GM12878 (cell line): ENCODE results near the gene SNX7. TPM values are rescaled to one million over a fixed set of nuclear protein-coding genes. Genes with fewer than 3 reads are reported as not detected.

Source experiments
- ATAC-seq: fragments of 200-7000 bp; cut with Tn5 transposase; 3 replicates; pipeline ENCODE4 v1.9.1; 2020; ENCODE audit warnings: mild to moderate bottlenecking, moderate library complexity
- BruUV-seq: library from RNA; stranded (reverse); fragments of 400-500 nt; replicated peaks from 2 replicates; lab custom pipeline; 2021; lab: Mats Ljungman, UMichigan
- CTCF ChIA-PET: fragments of 300-600 bp; sonication (Branson Sonifier 250); formaldehyde crosslinking; extraction: SDS; loops from one replicate; lab custom pipeline; 2021; ENCODE audit warnings: inconsistent platforms; lab: Yijun Ruan, JAX
- POLR2A ChIA-PET: fragments of 350-600 bp; formaldehyde crosslinking; extraction: SDS; loops from one replicate; lab custom pipeline; 2021; ENCODE audit warnings: inconsistent platforms; lab: Charles Lee
- RAD21 ChIA-PET: fragments of 300-600 bp; sonication (Branson Sonifier 250); formaldehyde crosslinking; loops from one replicate; lab custom pipeline; 2023; ENCODE audit warnings: antibody characterized with exemption; ENCODE audit not compliant: unreplicated experiment; lab: Charles Lee
- SMC1A ChIA-PET: fragments of 300-600 bp; sonication (Branson Sonifier 250); formaldehyde crosslinking; loops from one replicate; lab custom pipeline; 2023; ENCODE audit not compliant: unreplicated experiment, uncharacterized antibody; lab: Charles Lee
- DNase-seq: peaks from one replicate; pipeline ENCODE4 v3.0.0-alpha.2; 2011; ENCODE audit warnings: low read depth, low spot score
- FAIRE-seq: peaks from 3 replicates; lab custom pipeline; 2011; peaks lifted over from hg19 to GRCh38; lab: Jason Lieb, UNC
- H2AFZ ChIP-seq: 2 replicates; pipeline ENCODE4 v1.6.0; 2011; ENCODE audit warnings: low read depth, low read length, control low read depth; ENCODE audit not compliant: control insufficient read depth
- H3K27ac ChIP-seq: 2 replicates; pipeline ENCODE4 v1.5.1; 2011; ENCODE audit warnings: control low read depth; ENCODE audit not compliant: control insufficient read depth, insufficient read depth
- H3K27me3 ChIP-seq, 2 experiments: replicated peaks in 1 of 2; 2 replicates each; pipeline versions ENCODE4 v1.6.0 to v1.6.1; 2011; ENCODE audit warnings: low read length in 1 of 2; ENCODE audit not compliant: control insufficient read depth in 2 of 2, insufficient read depth in 2 of 2
- H3K36me3 ChIP-seq, 2 experiments: 2 replicates each; pipeline ENCODE4 v1.5.1; 2011; ENCODE audit warnings: low read length in 1 of 2; ENCODE audit not compliant: control insufficient read depth in 2 of 2, insufficient read depth in 2 of 2
- H3K4me1 ChIP-seq: 2 replicates; pipeline ENCODE4 v1.6.1; 2011; ENCODE audit warnings: mild to moderate bottlenecking, low read length, moderate library complexity, mixed read lengths; ENCODE audit not compliant: control insufficient read depth, insufficient read depth
- H3K4me2 ChIP-seq: 2 replicates; pipeline ENCODE4 v1.6.0; 2011; ENCODE audit warnings: control low read depth; ENCODE audit not compliant: control insufficient read depth, insufficient read depth
- H3K4me3 ChIP-seq: fragments of 200-600 bp; sonication (generic); 2 replicates; pipeline ENCODE4 v1.5.1; 2016
- H3K79me2 ChIP-seq: 2 replicates; pipeline ENCODE4 v1.6.0; 2011; ENCODE audit warnings: low read length; ENCODE audit not compliant: control insufficient read depth, insufficient read depth
- H3K9ac ChIP-seq: 2 replicates; pipeline ENCODE4 v1.8.0; 2011; ENCODE audit warnings: low read length, control low read depth, mixed read lengths; ENCODE audit not compliant: control insufficient read depth, insufficient read depth
- H3K9me3 ChIP-seq: replicated peaks from 3 replicates; pipeline ENCODE4 v1.5.1; 2011; ENCODE audit warnings: mild to moderate bottlenecking, low read length; ENCODE audit not compliant: control insufficient read depth, insufficient read depth
- H4K20me1 ChIP-seq: 2 replicates; pipeline ENCODE4 v1.6.0; 2011; ENCODE audit not compliant: control insufficient read depth, insufficient read depth
- BHLHE40 ChIP-seq, 2 experiments: fragments of 450-650 bp in 1 of 2; IDR thresholded peaks; 2 replicates each; pipeline ENCODE4 v1.6.1; 2011 to 2017; ENCODE audit warnings: low read depth in 2 of 2, borderline replicate concordance in 1 of 2, improper control_type of control experiment in 1 of 2, low read length in 1 of 2, mild to moderate bottlenecking in 1 of 2
- CHD2 ChIP-seq: IDR thresholded peaks from 2 replicates; pipeline ENCODE4 v1.6.1; 2011; ENCODE audit warnings: low read depth, low read length, improper control_type of control experiment, borderline replicate concordance
- E2F8 ChIP-seq: fragments of 450-650 bp; IDR thresholded peaks from 2 replicates; pipeline ENCODE4 v1.6.1; 2018; ENCODE audit warnings: mild to moderate bottlenecking, low read depth, moderate library complexity; ENCODE audit not compliant: partially characterized antibody
- E4F1 ChIP-seq: fragments of 450-650 bp; IDR thresholded peaks from 2 replicates; pipeline ENCODE4 v1.6.1; 2018; ENCODE audit warnings: borderline replicate concordance, mild to moderate bottlenecking; ENCODE audit not compliant: partially characterized antibody
- ESRRA ChIP-seq: IDR thresholded peaks from 2 replicates; pipeline ENCODE4 v1.6.1; 2012; ENCODE audit warnings: mild to moderate bottlenecking, low read length, improper control_type of control experiment
- EZH2 ChIP-seq: IDR thresholded peaks from 2 replicates; pipeline ENCODE4 v1.6.1; 2012; ENCODE audit warnings: low read depth, mild to moderate bottlenecking, control low read depth, inconsistent platforms, low read length, borderline replicate concordance; ENCODE audit not compliant: control insufficient read depth
- JUNB ChIP-seq: IDR thresholded peaks from 2 replicates; pipeline ENCODE4 v1.6.1; 2016; ENCODE audit warnings: antibody characterized with exemption, mild to moderate bottlenecking
- MEF2B ChIP-seq: fragments of 450-650 bp; IDR thresholded peaks from 2 replicates; pipeline ENCODE4 v1.6.1; 2018; ENCODE audit warnings: mild to moderate bottlenecking, moderate library complexity; ENCODE audit not compliant: partially characterized antibody, poor library complexity, severe bottlenecking
- NR2C1 ChIP-seq: fragments of 450-650 bp; IDR thresholded peaks from 2 replicates; pipeline ENCODE4 v1.6.1; 2017; ENCODE audit warnings: antibody characterized with exemption, mild to moderate bottlenecking, moderate library complexity
- NR2C2 ChIP-seq: IDR thresholded peaks from 2 replicates; pipeline ENCODE4 v1.6.1; 2011; ENCODE audit warnings: borderline replicate concordance, low read depth; ENCODE audit not compliant: control insufficient read depth, insufficient read length
- NR2F1 ChIP-seq: fragments of 450-650 bp; conservative IDR thresholded peaks from 2 replicates; pipeline ENCODE4 v1.6.1; 2017; ENCODE audit warnings: mild to moderate bottlenecking
- RELB ChIP-seq: fragments of 450-650 bp; IDR thresholded peaks from 2 replicates; pipeline ENCODE4 v1.6.1; 2017; ENCODE audit warnings: low read depth, mild to moderate bottlenecking, moderate library complexity
- RFX5 ChIP-seq: IDR thresholded peaks from 2 replicates; pipeline ENCODE4 v1.6.1; 2011; ENCODE audit warnings: low read depth, low read length, improper control_type of control experiment
- TCF12 ChIP-seq: IDR thresholded peaks from 2 replicates; pipeline ENCODE4 v1.6.1; 2011; ENCODE audit warnings: low read depth, mild to moderate bottlenecking, low read length
- TCF7 ChIP-seq: IDR thresholded peaks from 2 replicates; pipeline ENCODE4 v1.6.1; 2014; ENCODE audit warnings: antibody characterized with exemption, borderline replicate concordance
- YY1 ChIP-seq: IDR thresholded peaks from 2 replicates; pipeline ENCODE4 v1.6.1; 2011; ENCODE audit warnings: low read depth, mild to moderate bottlenecking, low read length
- WGBS: methylation state at CpG from one replicate; pipeline ENCODE4 v1.1.6; 2016; ENCODE audit warnings: low lambda C conversion rate; ENCODE audit not compliant: insufficient replicate concordance, insufficient coverage; ENCODE audit errors: missing lambda C conversion rate; 5-methylcytosine and 5-hydroxymethylcytosine counted together
- in situ Hi-C: fragments of 300-500 bp; cut with MboI; formaldehyde crosslinking; loops from 9 replicates; pipeline ENCODE4 v1.14.3; 2018; ENCODE audit warnings: mixed read lengths
- intact Hi-C: fragments of 100-400 bp; cut with micrococcal nuclease; formaldehyde crosslinking; loops from one replicate; pipeline ENCODE4 v1.14.2; 2022; ENCODE audit not compliant: unreplicated experiment
- polyA plus RNA-seq, 11 experiments: library from polyadenylated mRNA; depleted of rRNA in 4 of 11; unstranded in 6 of 11; stranded (reverse) in 5 of 11; fragments of >200 nt; fragmentation: Nextera tagmentation in 4 of 11; fragmentation: Illumina TruSeq in 1 of 11; extraction: Ambion mirVana in 4 of 11; extraction: Trizol in 1 of 11; gene quantifications; 1 replicate in 1 of 11; 2 replicates in 10 of 11; pipeline versions ENCODE4 v1.2.1 to v1.2.3, GENCODE V29; 2011 to 2016; ENCODE audit warnings: inconsistent platforms in 2 of 11, missing spikeins in 2 of 11, low read depth in 1 of 11
- total RNA-seq, 4 experiments: library from RNA; depleted of rRNA in 3 of 4; stranded (reverse); fragments of >200 nt in 3 of 4; fragmentation: Illumina TruSeq in 1 of 4; extraction: Trizol in 1 of 4; gene quantifications; 2 replicates each; pipeline versions ENCODE4 v1.2.1 to v1.2.3, GENCODE V29; 2013 to 2021

The SNX7 gene
- total and polyA plus RNA-seq, 10 of the 15 experiments (the other 5 are each of a cell fraction or from before 2014, with no cell fraction given), result 0.23 to 0.82 (median 0.34) TPM

- H3K4me3 ChIP-seq, result no peak overlapping the region
- no peak overlapping the region for H2AFZ ChIP-seq
- H3K4me2 ChIP-seq, result no peak overlapping the region
- no peaks in the 10 kb centered on the region for H3K4me1 ChIP-seq
- ChIA-PET SMC1A (no interaction called here), CTCF (no interaction called here), POLR2A (no interaction called here), RAD21 (no interaction called here)
- DNase-seq, result no peak
- intact Hi-C loops, result loop anchor here (5.0 kb wide), 1 partner anchor 678 kb away; no protein-coding TSS in a partner anchor
- 53% methylated on average over 6 of the region's 6 CpGs for WGBS
- BruUV-seq, result no TSS peak
- H3K36me3 ChIP-seq, result no peaks in the 10 kb centered on the region
- FAIRE-seq, result no peak
- no peaks in the 10 kb centered on the region for H4K20me1 ChIP-seq
- ATAC-seq, result no peak
- TF ChIP-seq E2F8 (no peak), JUNB (no peak), NR2C1 (no peak), BHLHE40 (IDR thresholded peaks at IDR 0.05; ENCODE audit: borderline replicate concordance in 1 of 2, low read depth in 2 of 2, low read length in 1 of 2) (no peak), TCF7 (no peak), ESRRA (no peak), TCF12 (no peak), YY1 (no peak), RELB (no peak), MEF2B (no peak), RFX5 (no peak), NR2F1 (no peak), E4F1 (no peak), NR2C2 (no peak), CHD2 (no peak), EZH2 (no peak)
- H3K27me3 ChIP-seq, result no peaks in the 10 kb centered on the region
- no peaks in the 10 kb centered on the region; the same call in 2 of the 3 replicates for H3K9me3 ChIP-seq
- H3K79me2 ChIP-seq, result no peaks in the 10 kb centered on the region
- H3K9ac ChIP-seq, result no peak overlapping the region
- H3K27ac ChIP-seq, result no peak overlapping the region
- in situ Hi-C loops, result loop anchor here (25.0 kb wide), 1 partner anchor 703 kb away; no protein-coding TSS in a partner anchor
Observed at GRCh38 chr1:98783821-98784220, 122.3 kb downstream of the SNX7 start.
